Transverse colon (tissue), 4 donors: Measurements from ENCODE around the gene NAT10.

ENCODE experiments used
- EP300 ChIP-seq: sonication (generic); formaldehyde crosslinking; IDR thresholded peaks from one replicate; pipeline ENCODE4 v1.6.1; 2017; ENCODE audit warnings: antibody characterized with exemption, low read depth
- POLR2A ChIP-seq: fragments of 450-650 bp; IDR thresholded peaks from one replicate; pipeline ENCODE4 v1.6.1; 2016; ENCODE audit warnings: antibody characterized with exemption, mild to moderate bottlenecking, moderate library complexity
- POLR2AphosphoS5 ChIP-seq, 3 donors: sonication (generic); formaldehyde crosslinking; IDR thresholded peaks; one replicate each; pipeline ENCODE4 v1.6.1; 2016; ENCODE audit warnings: antibody characterized with exemption in 3 of 3
- TF ChIP-seq, protein P1 (sequence below), 5 experiments: fragments of 200-600 bp in 3 of 5; fragments of 450-650 bp in 2 of 5; sonication (generic) in 3 of 5; IDR thresholded peaks; 1 replicate in 2 of 5; 2 replicates in 3 of 5; pipeline ENCODE4 v1.5.1; 2016 to 2017; ENCODE audit warnings: antibody characterized with exemption in 5 of 5, inconsistent platforms in 3 of 5, mild to moderate bottlenecking in 2 of 5, moderate library complexity in 1 of 5

DNA sequence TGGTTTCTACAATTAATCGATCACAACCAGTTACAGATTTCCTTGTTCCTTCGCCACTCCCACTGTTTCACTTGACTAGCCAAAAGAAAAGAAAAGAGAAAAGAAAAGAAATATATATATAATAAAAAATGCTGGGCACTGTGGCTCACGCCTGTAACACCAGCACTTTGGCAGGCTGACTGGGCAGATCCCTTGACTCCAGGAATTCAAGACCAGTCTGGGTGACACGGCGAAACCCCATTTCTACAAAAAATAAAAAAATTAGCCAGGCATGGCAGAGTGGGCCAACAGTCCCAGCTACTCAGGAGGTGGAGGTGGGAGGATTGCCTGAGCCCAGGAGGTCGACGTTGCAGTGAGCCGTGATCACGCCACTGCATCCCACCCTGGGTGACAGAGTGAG is 83.8 kb downstream of the NAT10 start:
- no peak for TF ChIP-seq EP300
- TF ChIP-seq, protein P1, sequence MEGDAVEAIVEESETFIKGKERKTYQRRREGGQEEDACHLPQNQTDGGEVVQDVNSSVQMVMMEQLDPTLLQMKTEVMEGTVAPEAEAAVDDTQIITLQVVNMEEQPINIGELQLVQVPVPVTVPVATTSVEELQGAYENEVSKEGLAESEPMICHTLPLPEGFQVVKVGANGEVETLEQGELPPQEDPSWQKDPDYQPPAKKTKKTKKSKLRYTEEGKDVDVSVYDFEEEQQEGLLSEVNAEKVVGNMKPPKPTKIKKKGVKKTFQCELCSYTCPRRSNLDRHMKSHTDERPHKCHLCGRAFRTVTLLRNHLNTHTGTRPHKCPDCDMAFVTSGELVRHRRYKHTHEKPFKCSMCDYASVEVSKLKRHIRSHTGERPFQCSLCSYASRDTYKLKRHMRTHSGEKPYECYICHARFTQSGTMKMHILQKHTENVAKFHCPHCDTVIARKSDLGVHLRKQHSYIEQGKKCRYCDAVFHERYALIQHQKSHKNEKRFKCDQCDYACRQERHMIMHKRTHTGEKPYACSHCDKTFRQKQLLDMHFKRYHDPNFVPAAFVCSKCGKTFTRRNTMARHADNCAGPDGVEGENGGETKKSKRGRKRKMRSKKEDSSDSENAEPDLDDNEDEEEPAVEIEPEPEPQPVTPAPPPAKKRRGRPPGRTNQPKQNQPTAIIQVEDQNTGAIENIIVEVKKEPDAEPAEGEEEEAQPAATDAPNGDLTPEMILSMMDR (IDR thresholded peaks at IDR 0.05) = no peak
- no peak for TF ChIP-seq POLR2AphosphoS5 (IDR thresholded peaks at IDR 0.05)
- no peak for TF ChIP-seq POLR2A
